Measurements from ENCODE around the gene FOS.

FOS gene

GRCh38 chr14:75230140-75230792 is 48.4 kb upstream of the FOS start:
- peak; percentile 54 for ATAC-seq
- TF ChIP-seq ZNF70 (CRISPR knock-in tag; IDR thresholded peaks at IDR 0.05): no peak
- TF ChIP-seq TOX (CRISPR knock-in tag; IDR thresholded peaks at IDR 0.05; ENCODE audit: borderline replicate concordance): no peak
- no peak for TF ChIP-seq ESRRG (CRISPR knock-in tag; IDR thresholded peaks at IDR 0.05)
- no peak for TF ChIP-seq ZFP3 (CRISPR knock-in tag; IDR thresholded peaks at IDR 0.05)
- no peak for TF ChIP-seq ZC3H10 (CRISPR knock-in tag; IDR thresholded peaks at IDR 0.05)
- TF ChIP-seq GLIS3 (CRISPR knock-in tag; IDR thresholded peaks at IDR 0.05): no peak
- TF ChIP-seq POU6F1 (CRISPR knock-in tag; IDR thresholded peaks at IDR 0.05; ENCODE audit: borderline replicate concordance, low read depth): no peak
- TF ChIP-seq CSRNP3 (CRISPR knock-in tag; IDR thresholded peaks at IDR 0.05): no peak
- no peak for TF ChIP-seq RARB (CRISPR knock-in tag; IDR thresholded peaks at IDR 0.05)
- no peak for TF ChIP-seq ZNF8 (CRISPR knock-in tag; IDR thresholded peaks at IDR 0.05)
- TF ChIP-seq PATZ1 (CRISPR knock-in tag; IDR thresholded peaks at IDR 0.05; ENCODE audit: borderline replicate concordance): no peak
- TF ChIP-seq TSHZ2 (CRISPR knock-in tag; IDR thresholded peaks at IDR 0.05): no peak
- TF ChIP-seq BACH2 (CRISPR knock-in tag; IDR thresholded peaks at IDR 0.05; ENCODE audit: borderline replicate concordance): no peak

- TF ChIP-seq PATZ1 (CRISPR knock-in tag; IDR thresholded peaks at IDR 0.05; ENCODE audit: borderline replicate concordance): no peak
- no peak for TF ChIP-seq ZNF8 (CRISPR knock-in tag; IDR thresholded peaks at IDR 0.05)
Observed at GRCh38 chr14:75231320-75231719, 47.3 kb upstream of the FOS start.

GRCh38 chr14:75232191-75232590 is 46.4 kb upstream of the FOS start:
- ATAC-seq: no peak
- TF ChIP-seq CSDC2 (CRISPR knock-in tag; IDR thresholded peaks at IDR 0.05): no peak
- no peak for TF ChIP-seq SNAI2 (CRISPR knock-in tag; IDR thresholded peaks at IDR 0.05)
- TF ChIP-seq GLIS3 (CRISPR knock-in tag; IDR thresholded peaks at IDR 0.05): no peak
- TF ChIP-seq ZFP30 (CRISPR knock-in tag; IDR thresholded peaks at IDR 0.05): no peak
- no peak for TF ChIP-seq ZNF8 (CRISPR knock-in tag; IDR thresholded peaks at IDR 0.05)
- TF ChIP-seq CSRNP3 (CRISPR knock-in tag; IDR thresholded peaks at IDR 0.05): no peak
- TF ChIP-seq RARB (CRISPR knock-in tag; IDR thresholded peaks at IDR 0.05): no peak

More at GRCh38 chr14:75231320-75231719, 47.3 kb upstream of the FOS start:
- ATAC-seq: no peak

Measured in SK-N-SH treated with all-trans-retinoic acid at 6 μM for 48 hours (cell line).